CD4-positive, alpha-beta T cell treated with Interferon gamma for 1 hour (primary cell): Measurements from ENCODE around the gene IMPA2.
"Not testable (repeated sequence)": the region's sequence is repeated elsewhere in the genome, so short reads cannot be mapped to it uniquely, and the experiment has no call there.

Experiments
- DNase-seq: peaks from one replicate; pipeline ENCODE4 v3.0.0-alpha.2; 2020

IMPA2 gene

GRCh38 chr18:12056034-12056883, 75.0 kb downstream of the IMPA2 start:
- no peak for DNase-seq

GRCh38 chr18:12056884-12057402, 75.6 kb downstream of the IMPA2 start:
- DNase-seq = no peak

GRCh38 chr18:12057419-12058039, 76.2 kb downstream of the IMPA2 start:
- no peak for DNase-seq

DNA sequence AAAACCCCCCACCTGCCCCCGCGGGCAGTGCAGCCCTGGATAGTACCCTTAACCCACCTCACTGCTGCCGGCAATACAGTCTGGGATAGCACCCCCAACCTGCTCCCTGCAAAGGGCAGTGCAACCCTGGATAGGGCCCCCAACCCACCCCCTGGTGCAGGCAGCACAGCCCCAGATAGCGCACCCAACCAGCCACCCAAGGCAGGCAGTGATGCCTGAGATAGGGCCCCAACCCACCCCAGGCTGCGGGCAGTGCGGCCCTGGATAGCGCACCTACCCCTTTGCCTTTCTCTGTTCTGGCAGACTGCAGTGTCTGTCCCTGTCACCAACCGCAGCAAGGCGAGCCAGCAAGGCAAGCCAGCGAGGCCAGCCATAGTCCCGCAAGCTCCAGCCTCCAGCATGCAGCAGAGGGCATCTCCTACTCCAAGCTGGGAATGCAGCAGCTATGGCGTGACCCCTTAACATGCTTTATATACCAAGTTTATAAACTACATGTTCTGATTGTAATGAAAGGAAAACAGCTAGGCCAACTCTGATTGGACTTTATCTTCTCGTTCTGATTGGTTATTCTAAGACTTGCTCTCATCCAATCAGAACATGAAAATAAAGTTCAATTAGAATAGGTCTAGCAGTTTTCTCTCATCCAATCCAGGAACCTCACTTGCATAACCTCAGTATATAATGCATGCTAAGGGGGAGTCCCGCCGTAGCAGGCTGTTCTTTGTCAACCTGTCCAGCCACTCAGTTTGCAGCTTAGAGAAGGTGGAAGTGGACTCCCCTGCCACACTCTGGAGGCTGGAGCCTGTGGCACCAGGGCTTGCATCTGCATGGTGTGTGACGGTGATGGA, 78.3 kb downstream of the IMPA2 start:
- no peak for DNase-seq

GRCh38 chr18:12060182-12060870, 79.0 kb downstream of the IMPA2 start:
- no peak for DNase-seq

DNA sequence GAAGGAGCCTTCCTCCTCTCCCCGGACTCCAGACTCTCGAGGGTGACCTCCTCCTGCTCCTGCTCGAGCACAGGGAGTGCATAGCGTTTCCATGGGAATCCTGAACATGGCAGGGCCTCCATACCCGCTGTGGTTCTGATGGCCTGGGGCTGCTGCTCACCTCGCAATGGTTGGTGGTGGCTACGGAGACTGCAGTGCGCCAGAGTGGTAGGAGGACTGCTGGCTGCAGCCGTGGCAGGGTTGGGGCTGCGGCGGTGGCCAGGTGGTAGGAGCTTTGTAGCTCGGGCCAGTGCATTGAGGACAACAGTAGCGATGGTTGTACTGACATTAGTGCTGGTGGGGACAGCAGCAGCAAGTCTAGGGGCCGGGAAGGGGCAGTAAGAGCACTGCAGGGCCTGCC, 80.4 kb downstream of the IMPA2 start:
- DNase-seq = no peak

DNA sequence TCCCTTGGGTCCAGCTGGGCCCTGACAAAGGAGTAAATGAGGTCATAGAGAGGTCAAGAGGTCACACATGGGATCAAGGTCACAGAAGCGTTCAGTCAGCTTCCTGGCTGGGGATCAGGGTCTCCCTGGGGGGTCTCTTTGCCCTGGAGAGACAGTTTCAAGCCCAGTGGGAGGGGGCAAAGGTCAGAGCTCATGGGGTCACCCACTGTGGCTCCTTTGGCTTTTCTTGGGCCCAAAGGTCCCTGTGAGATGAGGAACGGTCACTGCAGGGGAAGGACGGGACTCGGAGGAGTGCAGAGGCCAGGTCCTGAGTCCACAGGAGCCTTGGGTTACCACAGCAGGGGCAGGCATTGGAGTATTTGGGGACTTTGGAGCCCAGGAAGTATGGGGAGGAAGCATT, 81.7 kb downstream of the IMPA2 start:
- no peak for DNase-seq

- no peak for DNase-seq
Observed at GRCh38 chr18:12064086-12064763, 82.9 kb downstream of the IMPA2 start.

DNA sequence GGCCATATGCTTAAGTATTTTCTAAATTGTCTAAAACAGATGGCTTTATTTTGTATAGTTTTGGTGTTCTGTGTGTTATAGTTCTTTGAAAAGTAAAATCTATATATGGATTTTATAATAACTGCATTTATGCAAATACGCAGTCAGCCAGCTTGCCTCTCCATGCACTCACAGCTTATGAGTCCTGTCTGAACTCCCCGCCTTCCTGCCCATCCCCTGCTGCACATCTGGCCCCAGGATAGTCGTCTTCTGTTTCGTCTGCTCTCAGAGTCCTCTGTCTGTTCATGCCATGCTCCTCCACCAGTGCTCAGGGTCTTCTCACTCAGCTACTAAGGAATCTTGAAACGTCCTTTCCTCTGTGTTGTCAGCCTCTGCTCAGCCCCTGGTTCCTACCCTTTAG, 84.1 kb downstream of the IMPA2 start:
- DNase-seq = no peak

- DNase-seq = no peak
Observed at GRCh38 chr18:12066910-12067511, 85.7 kb downstream of the IMPA2 start.

- no peak for DNase-seq
Observed at GRCh38 chr18:12067671-12068070, 86.4 kb downstream of the IMPA2 start.

- not testable (repeated sequence) for DNase-seq
Observed at GRCh38 chr18:12068316-12068949, 87.1 kb downstream of the IMPA2 start.

DNA sequence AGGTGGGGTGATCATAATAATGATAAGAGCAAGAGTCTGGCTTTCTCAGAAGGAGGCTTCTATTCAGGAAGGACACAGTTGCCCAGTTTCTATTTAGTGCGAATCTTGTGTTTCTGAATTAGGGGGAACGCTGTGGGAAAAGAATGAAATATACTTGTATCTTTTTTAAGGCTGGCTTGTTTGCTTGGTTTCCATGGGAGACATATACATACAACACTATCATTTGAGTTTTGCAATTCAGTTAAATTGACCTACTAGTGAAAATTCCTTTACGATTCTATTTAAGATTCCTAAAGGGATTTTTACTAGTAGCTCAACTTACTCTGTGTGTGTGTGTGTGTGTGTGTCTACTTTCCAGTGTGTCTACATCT, 87.6 kb downstream of the IMPA2 start:
- DNase-seq = no peak

DNA sequence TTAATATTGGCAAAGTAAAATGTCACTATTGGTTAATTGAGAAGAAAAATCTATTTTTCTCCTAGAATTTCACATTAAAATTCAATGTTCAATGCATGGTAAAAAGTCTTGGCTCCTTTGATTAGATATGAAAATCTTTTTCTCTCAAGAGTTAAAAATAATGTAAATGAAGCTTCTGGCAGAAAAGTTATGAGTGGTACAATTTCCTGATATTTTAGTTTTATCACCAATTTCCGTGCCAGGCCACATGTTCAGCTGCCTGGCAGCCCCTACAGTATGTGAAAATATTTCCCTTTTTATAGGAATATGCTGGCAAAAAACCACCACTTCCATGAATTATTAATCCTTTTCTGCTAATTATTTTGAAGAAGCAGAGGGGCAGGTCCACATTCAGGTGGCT, 89.8 kb downstream of the IMPA2 start:
- DNase-seq = not testable (repeated sequence)

DNA sequence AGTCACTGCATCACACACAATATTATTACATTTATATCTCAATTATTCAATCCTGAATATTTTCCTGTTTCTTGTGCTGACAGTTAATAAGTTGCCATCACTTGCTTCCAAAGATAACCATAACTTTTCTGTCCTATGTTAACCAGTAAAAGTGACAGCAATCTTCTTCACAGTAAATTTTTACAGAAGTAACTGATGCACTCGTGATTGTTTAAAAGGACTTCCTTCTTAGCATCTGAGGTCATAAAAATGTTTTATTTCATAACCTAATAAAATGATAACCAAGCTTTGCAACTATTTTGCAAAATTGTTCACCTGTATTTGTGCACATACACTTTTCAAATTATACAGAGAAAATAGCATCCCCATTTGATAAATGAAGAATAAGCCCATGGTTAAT, 91.7 kb downstream of the IMPA2 start:
- DNase-seq = no peak

- no peak for DNase-seq
Observed at GRCh38 chr18:12074736-12075135, 93.4 kb downstream of the IMPA2 start.

DNA sequence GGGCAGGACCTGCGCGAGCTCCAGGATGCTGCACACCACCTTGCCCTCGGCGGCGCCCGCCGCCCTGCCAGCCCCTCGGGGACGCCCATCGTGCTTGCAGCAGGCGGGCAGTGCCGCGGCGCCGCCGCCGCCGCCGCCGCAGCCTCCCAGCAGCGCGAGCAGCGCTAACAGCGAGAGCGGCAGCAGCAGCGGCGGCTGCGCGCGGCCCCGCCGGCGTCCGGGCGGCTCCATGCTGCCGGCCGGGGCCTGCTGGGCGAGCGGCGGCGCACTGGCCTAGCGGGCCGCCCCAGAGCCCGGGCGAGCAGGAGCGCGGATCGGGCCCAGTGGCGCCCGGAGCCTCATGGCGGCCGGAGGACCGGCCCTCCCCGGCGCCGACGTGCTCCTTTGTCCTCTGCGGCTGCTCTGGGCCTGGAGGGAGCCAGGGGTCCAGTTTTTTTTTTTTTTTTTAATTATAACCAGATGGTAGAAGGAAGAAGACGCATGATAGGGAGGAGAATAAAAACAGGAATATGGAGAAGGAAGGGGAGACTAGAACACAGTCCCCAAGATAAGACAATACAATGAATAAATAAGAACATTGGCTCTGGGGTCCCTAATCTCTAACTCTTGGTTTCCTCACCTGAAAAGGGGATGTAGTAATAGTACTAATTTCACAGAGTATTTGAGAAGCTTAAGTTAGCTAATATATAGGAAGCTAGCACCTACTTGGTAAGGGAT, 95.3 kb downstream of the IMPA2 start:
- no peak for DNase-seq

DNA sequence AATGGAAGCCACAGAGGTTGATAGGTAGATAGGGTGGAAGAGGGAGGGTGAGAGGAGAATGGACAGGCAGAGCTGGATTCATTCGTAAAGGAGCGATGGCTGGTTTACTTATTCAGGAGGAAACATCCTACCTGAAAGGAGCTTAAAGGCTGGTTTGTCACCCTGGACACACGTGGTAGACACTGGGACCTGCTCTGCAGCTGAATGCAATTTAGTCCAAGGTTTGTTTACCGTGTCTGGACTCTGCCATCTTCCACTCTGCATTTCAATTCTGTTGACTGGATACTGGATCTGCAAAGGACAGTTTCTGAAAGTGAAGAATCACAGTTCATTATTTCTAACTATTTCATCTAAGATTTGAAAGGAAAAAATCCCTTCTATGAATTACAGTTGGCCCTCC, 96.7 kb downstream of the IMPA2 start:
- not testable (repeated sequence) for DNase-seq

DNA sequence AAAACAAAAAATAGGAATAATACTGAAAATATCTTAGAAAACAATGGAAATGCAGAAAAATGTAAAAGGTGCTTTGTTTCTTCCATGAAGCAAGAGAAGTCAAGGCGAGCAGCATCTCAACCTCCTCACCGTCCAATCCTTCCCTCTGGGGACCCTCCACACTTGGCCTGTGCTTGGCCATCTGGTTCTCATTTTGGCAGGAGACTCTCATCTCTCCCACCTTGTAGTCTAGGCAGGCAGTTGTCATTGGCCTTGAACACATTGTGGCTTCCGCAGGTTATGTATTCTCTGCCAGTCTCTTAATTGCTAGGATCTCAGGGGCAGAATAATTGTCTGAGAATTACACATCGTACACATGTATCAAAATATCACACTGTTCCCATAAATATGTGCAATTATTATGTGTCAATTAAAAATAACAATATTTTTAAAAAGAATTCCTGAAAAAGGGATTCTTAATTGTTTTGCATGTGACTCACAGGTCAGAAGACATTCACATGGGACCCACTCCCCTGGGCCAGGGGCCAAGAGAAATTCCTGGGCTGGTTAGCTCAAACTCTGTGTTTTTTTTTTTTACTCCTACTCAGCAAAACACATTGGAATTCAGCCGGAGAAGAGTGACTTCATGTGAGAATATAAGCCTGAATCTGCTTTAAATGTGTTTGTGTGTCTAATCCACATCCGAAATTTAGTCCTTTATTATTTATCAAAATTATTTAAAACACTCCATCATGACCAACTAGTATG, 98.4 kb downstream of the IMPA2 start:
- no peak for DNase-seq
